RPMI8226 (cell line): ENCODE measurements around the gene G6PC1.
"Not testable (repeated sequence)": the region's sequence is repeated elsewhere in the genome, so short reads cannot be mapped to it uniquely, and the experiment has no call there.

Experiments used
- DNase-seq: peaks from one replicate; pipeline ENCODE4 v3.0.0-alpha.2; 2015

Gene G6PC1

DNA sequence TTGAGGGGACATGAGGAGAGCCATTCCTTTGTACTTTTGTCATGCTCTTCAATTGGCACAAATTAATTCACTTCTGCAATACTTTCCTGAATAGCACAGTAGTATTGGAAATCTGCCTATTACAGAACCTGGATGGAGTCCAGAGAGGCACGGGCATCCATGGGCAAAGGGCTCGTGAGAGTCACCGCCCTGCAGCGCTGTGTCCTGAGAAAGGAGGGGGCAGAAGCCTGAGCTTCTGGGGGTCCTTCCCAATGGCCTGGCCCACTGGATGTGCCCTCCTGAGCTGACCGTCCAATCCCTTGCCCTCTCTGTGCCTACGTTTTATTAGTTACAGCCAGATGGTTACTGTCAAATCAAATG, 3.5 kb downstream of the G6PC1 start:
- no peak for DNase-seq

DNA sequence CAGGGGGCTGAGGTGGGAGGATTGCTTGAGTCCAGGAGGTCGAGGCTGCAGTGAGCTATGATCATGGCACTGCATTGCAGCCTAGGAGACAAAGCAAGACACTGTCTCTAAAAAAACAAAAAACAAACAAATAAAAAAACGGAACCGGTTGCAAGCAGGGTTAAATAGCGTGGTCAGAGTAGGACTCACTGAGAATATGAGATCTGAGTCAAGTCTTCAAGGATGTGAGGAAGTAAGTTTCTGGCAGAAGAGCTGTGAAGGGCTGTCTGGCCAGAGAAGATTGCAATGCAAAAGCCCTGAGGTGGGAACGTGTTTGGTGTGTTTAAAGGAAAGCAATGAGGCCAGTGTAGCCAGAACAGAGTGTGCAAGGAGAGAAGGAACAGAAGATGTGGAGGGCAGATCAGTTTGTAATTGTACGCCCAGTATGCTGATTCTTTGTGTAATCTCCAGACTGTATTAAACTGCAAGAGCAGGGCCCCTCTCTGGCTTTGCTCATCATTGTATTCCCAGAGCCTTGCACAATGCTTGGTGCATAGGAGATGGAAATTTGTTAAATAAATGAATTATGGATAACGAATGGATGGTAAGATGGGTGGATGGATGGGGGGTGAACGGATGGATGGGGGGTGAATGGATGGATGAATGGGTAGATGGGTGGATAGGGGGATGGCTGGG, 6.3 kb downstream of the G6PC1 start:
- peak; percentile 18 for DNase-seq

DNA sequence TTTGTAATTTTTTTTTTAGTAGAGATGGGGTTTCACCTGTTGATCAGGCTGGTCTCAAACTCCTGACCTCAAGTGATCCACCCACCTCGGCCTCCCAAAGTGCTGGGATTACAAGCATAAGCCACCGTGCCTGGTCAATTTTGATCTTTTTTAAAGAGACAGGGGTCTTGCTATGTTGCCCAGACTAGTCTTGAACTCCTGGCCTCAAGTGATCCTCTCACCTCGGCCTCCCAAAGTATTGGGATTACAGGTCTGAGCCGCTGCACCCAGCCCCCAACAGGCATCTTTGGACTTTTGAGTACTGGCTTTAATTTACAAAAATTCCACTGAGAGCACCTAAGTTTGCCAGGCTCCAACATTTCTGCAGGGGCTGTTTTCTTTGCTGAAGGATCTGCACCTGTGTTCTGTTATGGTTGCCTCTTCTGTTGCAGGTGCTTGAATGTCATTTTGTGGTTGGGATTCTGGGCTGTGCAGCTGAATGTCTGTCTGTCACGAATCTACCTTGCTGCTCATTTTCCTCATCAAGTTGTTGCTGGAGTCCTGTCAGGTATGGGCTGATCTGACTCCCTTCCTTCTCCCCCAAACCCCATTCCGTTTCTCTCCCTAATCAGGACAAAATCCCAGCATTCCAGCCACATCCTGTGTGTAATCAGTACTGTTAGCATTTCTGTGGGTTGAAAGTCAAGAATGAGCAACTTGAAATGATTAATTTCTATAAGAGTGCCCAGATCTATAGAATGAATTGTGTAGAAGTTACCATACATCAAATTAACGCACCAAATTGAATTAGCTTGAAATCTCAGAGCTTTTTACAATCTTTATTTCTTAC, 8.5 kb downstream of the G6PC1 start:
- peak; percentile 68 for DNase-seq

GRCh38 chr17:42913522-42913921, 12.9 kb downstream of the G6PC1 start:
- no peak for DNase-seq

- DNase-seq: no peak
These were observed 13.5 kb downstream of the G6PC1 start for GRCh38 chr17:42913981-42914617.

- DNase-seq: not testable (repeated sequence)
These were observed 14.7 kb downstream of the G6PC1 start for GRCh38 chr17:42915288-42915687.

GRCh38 chr17:42916388-42917235, 16.0 kb downstream of the G6PC1 start:
- DNase-seq: not testable (repeated sequence)

DNA sequence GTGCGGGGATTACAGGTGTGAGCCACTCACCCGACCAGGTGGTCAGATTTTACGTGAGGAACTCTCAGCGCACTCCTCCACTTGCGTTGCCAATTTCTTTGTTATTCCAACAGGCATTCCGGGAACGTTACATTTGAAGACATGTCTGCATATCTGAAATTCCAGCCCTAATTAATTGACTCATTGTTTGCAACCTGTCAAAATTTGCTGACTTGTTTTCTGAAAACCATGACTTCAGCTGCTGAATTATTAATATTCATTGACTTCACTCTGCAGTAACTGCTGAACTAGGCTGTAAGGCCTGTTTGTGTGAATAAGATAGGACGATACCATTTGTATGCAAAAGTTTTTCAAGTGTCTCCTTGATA, 16.6 kb downstream of the G6PC1 start:
- no peak for DNase-seq

- peak; percentile 21 for DNase-seq
These were observed 18.4 kb downstream of the G6PC1 start for GRCh38 chr17:42918902-42919521.

DNA sequence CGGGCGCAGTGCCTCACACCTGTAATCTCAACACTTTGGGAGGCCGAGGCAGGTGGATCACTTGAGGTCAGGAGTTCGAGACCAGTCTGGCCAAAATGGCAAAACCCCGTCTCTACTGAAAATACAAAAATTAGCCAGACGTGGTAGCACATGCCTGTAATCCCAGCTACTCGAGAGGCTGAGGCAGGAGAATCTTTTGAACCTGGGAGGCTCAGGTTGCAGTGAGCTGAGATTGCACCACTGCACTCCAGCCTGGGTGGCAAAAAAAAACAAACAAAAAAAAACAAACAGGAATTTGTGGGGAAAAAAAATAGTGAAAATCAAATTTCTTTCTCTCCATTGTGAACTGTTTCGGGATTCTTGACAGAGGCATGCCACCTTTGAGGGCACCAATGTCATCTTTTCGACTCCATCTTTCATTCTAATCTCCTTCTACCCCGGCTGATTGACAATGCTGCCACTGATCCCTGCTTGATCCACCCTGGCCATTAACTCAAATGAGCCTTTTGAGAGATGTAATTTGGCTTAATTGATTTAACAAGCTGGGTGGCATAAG, 19.0 kb downstream of the G6PC1 start:
- not testable (repeated sequence) for DNase-seq

- peak; percentile 75 for DNase-seq
These were observed 19.7 kb downstream of the G6PC1 start for GRCh38 chr17:42920106-42920900.

DNA sequence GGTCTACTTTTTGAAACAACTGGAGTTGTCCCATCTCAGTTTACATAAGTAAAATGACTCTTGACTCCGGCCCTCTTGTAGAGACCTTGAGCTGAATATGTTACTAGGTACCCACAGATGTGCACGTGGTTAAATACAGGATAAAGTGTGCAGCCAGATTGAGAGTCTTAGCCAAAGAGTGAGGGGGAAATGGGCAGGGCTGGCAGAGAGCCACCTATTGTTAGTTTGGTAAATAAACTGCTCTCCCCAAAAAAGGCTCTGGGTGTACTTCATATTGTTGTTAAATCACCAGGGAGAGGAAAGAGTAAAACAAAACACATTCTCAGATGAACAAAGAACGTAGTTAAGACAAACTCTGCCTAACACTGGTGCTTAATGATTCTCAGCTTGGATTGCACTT, 20.3 kb downstream of the G6PC1 start:
- peak; percentile 47 for DNase-seq

- no peak for DNase-seq
These were observed 21.7 kb downstream of the G6PC1 start for GRCh38 chr17:42922294-42922693.

DNA sequence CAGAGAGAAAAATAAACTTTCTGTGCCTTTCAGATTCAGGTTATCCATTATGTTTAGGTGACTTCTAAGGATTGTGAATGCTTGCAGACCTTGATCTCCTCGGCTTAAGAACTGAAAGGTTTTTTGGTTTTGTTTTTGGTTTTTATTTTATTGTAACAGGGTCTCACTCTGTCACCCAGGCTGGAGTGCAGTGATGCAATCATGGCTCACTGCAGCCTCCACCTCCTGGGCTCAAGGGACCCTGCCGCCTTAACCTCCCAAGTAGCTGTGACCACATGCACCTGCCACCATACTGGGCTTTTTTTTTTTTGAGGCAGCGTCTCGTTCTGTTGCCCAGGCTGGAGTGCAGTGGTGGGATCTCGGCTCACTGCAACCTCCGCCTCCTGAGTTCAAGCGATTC, 22.9 kb downstream of the G6PC1 start:
- not testable (repeated sequence) for DNase-seq

- DNase-seq: no peak
These were observed 24.3 kb downstream of the G6PC1 start for GRCh38 chr17:42924891-42925290.

DNA sequence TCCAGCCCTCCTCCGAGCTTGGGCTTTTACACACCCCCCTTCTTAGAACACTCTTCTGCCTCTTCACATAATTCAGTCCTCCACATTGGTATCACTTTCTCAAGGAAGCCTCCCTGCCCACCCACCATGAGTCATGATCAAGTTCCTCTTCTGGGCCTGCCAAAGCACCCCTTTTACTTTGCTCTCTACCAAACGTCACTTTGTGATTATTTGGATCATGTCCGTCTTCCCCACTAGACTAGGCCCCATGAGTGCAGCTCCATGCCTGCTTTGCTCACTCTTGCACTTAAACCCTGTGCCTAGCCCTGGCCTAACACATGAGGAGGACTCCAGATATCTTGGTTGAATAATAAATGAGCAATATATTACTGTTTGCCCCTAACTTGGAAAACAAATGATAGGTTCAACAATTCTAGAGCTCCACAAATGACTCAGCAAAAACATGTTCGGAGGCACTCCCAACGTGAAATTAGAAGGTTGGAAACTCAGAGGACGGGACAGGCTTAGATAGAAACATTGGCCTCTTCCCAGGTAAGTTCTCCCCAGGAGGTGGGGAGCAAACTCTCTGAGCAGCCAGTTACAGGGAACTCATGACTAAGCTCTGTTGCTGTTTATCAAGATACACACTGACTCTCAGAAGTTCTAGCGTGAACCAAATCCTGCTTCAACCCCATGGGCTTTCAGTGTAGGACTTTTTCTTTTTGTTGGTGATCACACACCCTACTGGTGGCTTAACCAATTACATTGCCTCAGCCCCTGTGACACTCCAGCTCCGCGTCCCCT, 28.3 kb downstream of the G6PC1 start:
- DNase-seq: peak; percentile 73

DNA sequence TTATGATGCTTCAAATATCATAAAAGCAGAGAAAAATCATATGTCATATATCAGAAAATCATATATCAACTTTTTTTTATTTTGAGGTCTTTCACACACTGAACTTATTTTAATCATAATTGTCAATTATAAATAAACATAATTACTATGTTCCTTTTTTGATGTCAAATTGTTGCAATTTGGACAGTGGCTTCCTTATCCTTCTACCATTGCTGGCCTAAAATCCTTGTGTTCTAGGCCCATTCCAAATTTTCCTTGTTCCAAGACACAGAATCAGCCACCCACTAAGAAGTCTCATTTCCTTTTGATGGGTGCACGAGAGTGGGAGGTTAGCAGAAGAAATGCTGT, 28.9 kb downstream of the G6PC1 start:
- DNase-seq: no peak

DNA sequence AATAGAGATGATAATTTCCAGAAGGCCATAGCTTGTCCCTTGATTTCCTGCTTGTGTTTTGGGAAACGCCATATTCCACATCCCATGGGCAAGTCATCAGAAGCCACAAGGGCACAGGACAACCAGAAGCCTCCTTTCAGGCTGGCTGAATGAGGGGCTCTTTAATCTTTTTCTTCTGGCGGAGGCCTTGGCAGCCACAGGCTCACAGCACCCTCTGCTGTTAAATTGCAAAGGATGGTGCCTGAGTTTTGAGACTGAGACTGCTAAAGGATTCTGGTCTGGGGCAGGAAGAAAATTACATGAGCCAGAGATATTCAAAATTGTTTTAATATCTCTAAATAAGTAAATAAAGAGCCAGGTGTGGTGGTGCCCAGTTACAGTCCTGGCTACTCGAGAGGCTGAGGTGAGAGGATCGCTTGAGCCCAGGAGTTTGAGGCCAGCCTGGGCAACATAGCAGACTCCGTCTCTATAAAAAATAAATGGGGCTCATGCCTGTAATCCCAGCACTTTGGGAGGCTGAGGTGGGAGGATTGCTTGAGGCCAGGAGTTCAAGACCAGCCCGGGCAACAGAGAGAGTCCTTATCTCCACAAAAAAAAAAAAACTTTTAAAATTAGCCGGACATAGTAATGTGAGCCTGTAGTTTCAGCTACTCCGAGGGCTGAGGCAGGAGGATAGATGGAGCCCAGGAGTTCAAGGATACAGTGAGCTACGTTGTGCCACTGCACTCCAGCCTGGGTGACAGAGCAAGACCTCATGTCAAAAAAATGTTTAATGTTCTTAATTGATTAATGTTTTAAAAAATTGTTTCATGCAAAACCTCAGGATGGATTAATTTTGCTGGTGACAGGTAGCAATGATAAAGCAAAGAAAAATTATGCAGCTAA, 37.4 kb downstream of the G6PC1 start:
- DNase-seq: peak; percentile 68

DNA sequence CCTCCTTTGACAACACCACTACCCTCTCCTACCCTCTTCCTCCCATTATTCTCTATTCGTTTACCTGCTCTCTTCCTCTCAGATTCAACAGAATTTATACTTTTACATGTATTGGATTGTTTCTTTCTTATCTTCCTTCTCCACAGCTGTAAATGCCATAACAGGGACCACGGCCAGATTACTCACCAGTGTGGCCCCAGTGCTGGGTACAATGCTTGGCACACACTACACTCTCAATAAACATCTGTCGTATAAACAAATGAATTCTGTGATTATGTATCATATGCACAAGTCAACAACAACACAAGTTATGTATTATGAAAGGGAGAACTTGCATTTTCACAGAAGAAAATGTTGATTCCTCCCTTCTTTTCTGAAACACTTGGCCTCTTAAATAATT, 43.6 kb downstream of the G6PC1 start:
- no peak for DNase-seq

DNA sequence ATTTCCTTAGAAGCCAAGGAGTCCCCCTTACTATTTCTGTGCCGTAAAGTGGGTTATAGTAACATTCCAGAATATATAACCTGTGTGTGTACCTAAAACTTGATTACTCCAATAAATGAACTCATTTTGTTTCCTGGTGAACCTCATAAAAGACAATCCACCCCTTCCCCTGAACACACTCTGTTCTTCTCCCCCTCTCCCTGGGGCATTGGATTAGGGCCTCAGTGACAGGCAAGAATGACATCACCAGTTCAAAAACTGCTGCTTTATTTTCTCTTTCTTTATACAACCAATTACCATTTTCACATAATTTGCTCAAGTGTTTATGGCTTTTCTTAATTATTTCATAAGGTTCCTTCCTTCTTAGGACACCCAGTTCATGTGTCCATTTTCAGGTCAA, 46.2 kb downstream of the G6PC1 start:
- no peak for DNase-seq
